Suprapubic skin (tissue), 4 donors: ENCODE measurements around the gene TEX48.

Experiments
- CTCF ChIP-seq, 2 donors: fragments of 200-600 bp in 1 of 2; fragments of 450-650 bp in 1 of 2; sonication (generic) in 1 of 2; IDR thresholded peaks; one replicate each; pipeline ENCODE4 v1.5.1; 2016 to 2019; ENCODE audit warnings: antibody characterized with exemption in 2 of 2, mild to moderate bottlenecking in 1 of 2, moderate library complexity in 1 of 2
- POLR2A ChIP-seq, 2 donors: fragments of 450-650 bp; IDR thresholded peaks; one replicate each; pipeline ENCODE4 v1.6.1; 2017; ENCODE audit warnings: antibody characterized with exemption in 2 of 2, mild to moderate bottlenecking in 2 of 2, moderate library complexity in 2 of 2
- POLR2AphosphoS5 ChIP-seq, 3 donors: sonication (generic); formaldehyde crosslinking; IDR thresholded peaks; one replicate each; pipeline ENCODE4 v1.6.1; 2017; ENCODE audit warnings: antibody characterized with exemption in 3 of 3

- TF ChIP-seq POLR2A (IDR thresholded peaks at IDR 0.05): no peak
- TF ChIP-seq CTCF (IDR thresholded peaks at IDR 0.05): no peak
- TF ChIP-seq POLR2AphosphoS5 (IDR thresholded peaks at IDR 0.05): no peak
Observed at GRCh38 chr9:114684036-114684435, 2.0 kb upstream of the TEX48 start.
